Measurements from ENCODE around the gene AOPEP.
"Not testable (repeated sequence)": the region's sequence is repeated elsewhere in the genome, so short reads cannot be mapped to it uniquely, and the experiment has no call there.

Gene AOPEP

DNA sequence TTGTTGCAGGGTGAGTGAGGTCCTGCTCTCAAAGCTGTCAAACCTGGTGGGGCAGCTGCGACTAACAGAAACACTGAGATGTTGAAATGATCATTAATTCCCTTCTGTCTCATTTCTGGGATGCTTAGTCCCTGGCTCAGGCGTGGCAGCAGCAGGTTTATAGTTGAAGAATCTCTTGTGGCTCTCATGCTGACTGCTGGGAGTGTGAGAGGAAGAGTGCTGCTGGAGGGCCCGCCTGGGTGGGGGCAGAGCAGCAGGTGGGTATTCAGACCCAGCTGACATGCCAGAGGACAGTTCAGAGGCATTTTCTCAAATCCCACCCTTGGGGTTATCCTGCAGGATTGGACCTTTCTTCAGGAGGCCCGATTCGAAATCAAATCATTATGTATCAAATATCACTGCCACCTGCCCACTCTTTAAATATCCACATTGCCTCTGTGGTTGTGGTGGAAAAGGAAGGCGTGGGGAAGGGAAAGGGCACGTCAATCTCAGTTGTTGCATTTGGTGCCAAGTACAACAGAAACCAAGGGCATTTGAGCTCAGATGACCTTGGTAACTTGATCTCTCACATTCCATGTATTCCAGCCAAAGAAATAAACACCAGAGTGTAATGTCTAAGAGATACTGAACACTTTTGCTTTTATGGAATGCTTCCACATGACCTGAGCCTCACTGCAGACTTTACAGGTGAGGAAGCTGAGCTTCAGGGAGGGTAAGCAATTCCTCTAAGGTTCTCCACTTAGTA, 224.3 kb downstream of the AOPEP start:
- no peaks in the 10 kb centered on the region for H3K9me3 ChIP-seq (ENCODE audit: control insufficient read depth, insufficient read depth, low read length)
- no peak overlapping the region for H3K27ac ChIP-seq (ENCODE audit: low read depth, low read length)
- H3K9ac ChIP-seq (ENCODE audit: low read depth, low read length): no peak overlapping the region
- H3K27me3 ChIP-seq (ENCODE audit: control insufficient read depth, insufficient read depth, low read length): no peaks in the 10 kb centered on the region
- no peak overlapping the region for H3K4me3 ChIP-seq (ENCODE audit: low read depth, low read length)
- peaks cover 47% of the 10 kb centered on the region for H3K4me1 ChIP-seq (ENCODE audit: control insufficient read depth, insufficient read depth, low read length)
- H3K36me3 ChIP-seq (ENCODE audit: control insufficient read depth, insufficient read depth, low read length): no peaks in the 10 kb centered on the region

DNA sequence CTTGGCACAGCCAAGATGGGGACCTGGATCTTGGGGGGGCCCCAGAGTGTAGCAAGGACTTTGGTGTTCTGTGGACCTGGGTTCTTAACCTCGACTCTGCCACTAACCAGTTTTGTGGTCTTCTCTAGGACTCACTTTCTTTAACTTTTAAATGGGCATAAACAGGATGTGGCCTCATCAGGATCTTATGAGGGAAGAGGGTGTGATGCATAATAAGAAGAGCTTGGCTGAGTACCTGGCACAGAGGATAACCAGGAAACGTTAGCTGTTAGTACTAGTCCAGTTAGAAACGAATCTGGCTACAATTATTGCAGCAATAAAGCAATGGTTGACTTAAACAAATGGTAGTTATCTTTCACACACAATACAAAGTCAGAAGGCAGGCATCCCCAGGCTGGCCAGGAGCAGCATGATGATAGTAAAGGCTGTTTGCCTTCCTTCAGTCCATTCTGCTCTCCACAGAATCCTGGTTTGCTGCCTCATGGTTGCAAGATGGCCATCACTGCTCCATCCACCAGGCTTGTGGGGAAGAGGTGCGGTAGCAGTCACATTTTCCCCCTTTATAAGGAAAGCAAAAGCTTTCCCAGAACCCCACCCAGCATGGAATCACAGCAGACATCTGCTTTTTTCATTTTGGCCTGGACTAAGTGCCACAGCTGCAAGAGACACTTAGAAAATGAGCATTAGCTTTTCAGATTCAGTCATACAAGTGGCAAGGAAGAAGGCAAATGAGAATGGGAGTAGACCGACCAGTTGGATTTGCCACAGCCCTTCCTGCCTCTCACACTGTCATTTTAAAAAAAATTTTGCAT, 225.0 kb downstream of the AOPEP start:
- Histone ChIP-seq H3K4me1 (ENCODE audit: control insufficient read depth, insufficient read depth, low read length) (peaks cover 47% of the 10 kb centered on the region), H3K36me3 (ENCODE audit: control insufficient read depth, insufficient read depth, low read length) (no peaks in the 10 kb centered on the region), H3K4me3 (ENCODE audit: low read depth, low read length) (no peak overlapping the region), H3K27me3 (ENCODE audit: control insufficient read depth, insufficient read depth, low read length) (no peaks in the 10 kb centered on the region), H3K27ac (ENCODE audit: low read depth, low read length) (no peak overlapping the region), H3K9ac (ENCODE audit: low read depth, low read length) (no peak overlapping the region), H3K9me3 (ENCODE audit: control insufficient read depth, insufficient read depth, low read length) (no peaks in the 10 kb centered on the region)

DNA sequence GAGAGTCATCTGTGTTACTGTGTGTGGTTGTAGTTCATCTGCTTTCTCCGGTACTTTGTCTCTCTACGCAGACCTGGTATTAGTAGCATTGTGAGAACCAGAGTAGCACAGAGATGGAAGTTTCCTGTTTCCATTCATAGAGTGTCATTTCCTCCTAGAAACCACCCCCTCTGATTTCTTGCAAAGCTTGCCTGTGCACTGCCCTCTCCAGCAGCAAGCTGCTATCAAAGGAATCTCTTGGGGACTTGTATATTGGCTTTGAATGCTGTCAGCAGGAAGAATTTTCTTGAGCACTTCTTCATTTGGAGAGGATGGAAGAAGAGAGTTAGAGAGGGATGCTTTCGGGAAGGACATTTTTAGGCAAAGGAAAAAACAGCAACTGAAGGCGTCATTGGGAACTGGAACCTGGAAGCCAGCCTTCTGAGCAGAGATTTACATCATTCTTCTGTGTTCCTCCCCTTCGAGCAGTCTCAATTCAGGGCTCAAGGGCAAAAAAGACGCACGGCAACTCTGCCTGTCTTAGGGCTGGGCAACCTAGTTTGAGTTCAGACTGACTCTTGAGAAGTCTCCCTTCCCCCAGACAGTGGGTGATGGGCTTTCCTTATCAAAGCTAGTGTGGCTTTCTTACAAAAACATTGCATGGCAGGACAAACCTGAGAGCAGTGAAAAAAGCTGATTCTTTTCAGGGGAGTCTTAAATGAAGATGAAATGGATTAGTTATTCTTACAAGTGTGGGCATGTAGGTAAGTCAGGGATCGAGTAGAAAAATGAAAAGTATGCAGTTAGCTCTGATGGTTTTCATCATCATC, 226.3 kb downstream of the AOPEP start:
- Histone ChIP-seq H3K36me3 (ENCODE audit: control insufficient read depth, insufficient read depth, low read length) (no peaks in the 10 kb centered on the region), H3K9me3 (ENCODE audit: control insufficient read depth, insufficient read depth, low read length) (no peaks in the 10 kb centered on the region), H3K27me3 (ENCODE audit: control insufficient read depth, insufficient read depth, low read length) (no peaks in the 10 kb centered on the region), H3K9ac (ENCODE audit: low read depth, low read length) (no peak overlapping the region), H3K4me3 (ENCODE audit: low read depth, low read length) (no peak overlapping the region), H3K27ac (ENCODE audit: low read depth, low read length) (no peak overlapping the region), H3K4me1 (ENCODE audit: control insufficient read depth, insufficient read depth, low read length) (peaks cover 42% of the 10 kb centered on the region)

DNA sequence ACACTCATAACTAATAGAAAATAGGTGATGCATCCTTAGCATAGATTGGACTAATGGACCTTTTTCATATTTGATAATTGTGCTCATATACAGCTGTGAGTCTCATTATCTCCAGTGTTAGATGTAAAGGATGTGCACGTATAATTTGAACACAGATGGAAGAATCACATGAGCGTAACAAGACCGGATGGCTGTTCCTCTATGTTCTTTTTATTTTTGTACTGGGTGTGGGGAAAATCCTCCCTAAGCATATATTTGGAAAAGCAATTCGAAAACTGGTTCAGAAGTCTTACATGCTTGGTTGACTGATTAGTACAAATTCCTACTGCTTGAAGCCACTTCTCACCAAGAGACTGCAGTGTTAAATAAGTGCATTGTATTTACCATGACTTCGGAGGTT, 230.2 kb downstream of the AOPEP start:
- Histone ChIP-seq H3K4me3 (ENCODE audit: low read depth, low read length) (no peak overlapping the region), H3K4me1 (ENCODE audit: control insufficient read depth, insufficient read depth, low read length) (peaks cover 8% of the 10 kb centered on the region; the same call in 1 of the 2 replicates), H3K9ac (ENCODE audit: low read depth, low read length) (no peak overlapping the region), H3K27me3 (ENCODE audit: control insufficient read depth, insufficient read depth, low read length) (no peaks in the 10 kb centered on the region), H3K36me3 (ENCODE audit: control insufficient read depth, insufficient read depth, low read length) (no peaks in the 10 kb centered on the region), H3K9me3 (ENCODE audit: control insufficient read depth, insufficient read depth, low read length) (no peaks in the 10 kb centered on the region), H3K27ac (ENCODE audit: low read depth, low read length) (no peak overlapping the region)

DNA sequence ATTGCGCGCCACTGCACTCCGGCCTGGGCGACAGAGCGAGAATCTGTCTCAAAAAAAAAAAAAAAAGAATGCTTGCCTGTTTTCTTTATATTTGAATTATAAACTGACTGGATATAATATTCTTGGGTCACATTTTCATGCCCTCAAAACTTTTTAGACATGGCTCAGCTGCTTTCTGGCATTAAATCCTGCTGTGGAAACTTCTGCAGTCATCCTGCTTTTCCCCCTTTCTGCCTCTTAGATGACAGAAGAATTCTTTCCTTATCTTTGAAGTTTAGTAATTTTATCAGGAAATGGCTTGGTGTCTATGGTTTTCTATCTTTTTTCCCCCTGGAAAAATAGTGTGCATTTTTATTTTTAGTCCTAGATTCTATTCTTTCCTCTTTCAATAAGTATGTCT, 234.5 kb downstream of the AOPEP start:
- Histone ChIP-seq H3K9ac (ENCODE audit: low read depth, low read length) (no peak overlapping the region), H3K27me3 (ENCODE audit: control insufficient read depth, insufficient read depth, low read length) (no peaks in the 10 kb centered on the region), H3K27ac (ENCODE audit: low read depth, low read length) (no peak overlapping the region), H3K36me3 (ENCODE audit: control insufficient read depth, insufficient read depth, low read length) (no peaks in the 10 kb centered on the region), H3K4me3 (ENCODE audit: low read depth, low read length) (no peak overlapping the region), H3K4me1 (ENCODE audit: control insufficient read depth, insufficient read depth, low read length) (no peaks in the 10 kb centered on the region), H3K9me3 (ENCODE audit: control insufficient read depth, insufficient read depth, low read length) (no peaks in the 10 kb centered on the region)

DNA sequence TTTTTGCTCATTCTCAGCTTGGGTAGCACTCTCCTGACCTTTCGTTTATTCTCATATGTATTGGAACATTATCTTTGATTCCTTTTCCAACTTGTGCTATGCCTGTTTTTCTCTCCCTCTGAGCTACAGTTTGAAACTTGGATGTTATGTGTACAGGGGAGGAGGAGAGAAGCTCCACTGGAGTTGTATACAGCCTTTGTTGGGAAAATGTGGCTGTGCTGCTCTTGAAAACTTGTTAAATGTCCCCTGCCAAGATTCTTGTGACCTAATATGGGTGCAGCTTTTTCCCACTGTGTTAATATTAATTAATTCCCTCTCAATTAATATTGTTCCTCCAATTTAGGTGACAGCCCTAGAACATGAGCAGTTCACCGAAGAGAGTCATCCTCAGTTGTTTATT, 235.4 kb downstream of the AOPEP start:
- Histone ChIP-seq H3K27me3 (ENCODE audit: control insufficient read depth, insufficient read depth, low read length) (no peaks in the 10 kb centered on the region), H3K9ac (ENCODE audit: low read depth, low read length) (no peak overlapping the region), H3K4me1 (ENCODE audit: control insufficient read depth, insufficient read depth, low read length) (no peaks in the 10 kb centered on the region), H3K4me3 (ENCODE audit: low read depth, low read length) (no peak overlapping the region), H3K9me3 (ENCODE audit: control insufficient read depth, insufficient read depth, low read length) (no peaks in the 10 kb centered on the region), H3K27ac (ENCODE audit: low read depth, low read length) (no peak overlapping the region), H3K36me3 (ENCODE audit: control insufficient read depth, insufficient read depth, low read length) (no peaks in the 10 kb centered on the region)

DNA sequence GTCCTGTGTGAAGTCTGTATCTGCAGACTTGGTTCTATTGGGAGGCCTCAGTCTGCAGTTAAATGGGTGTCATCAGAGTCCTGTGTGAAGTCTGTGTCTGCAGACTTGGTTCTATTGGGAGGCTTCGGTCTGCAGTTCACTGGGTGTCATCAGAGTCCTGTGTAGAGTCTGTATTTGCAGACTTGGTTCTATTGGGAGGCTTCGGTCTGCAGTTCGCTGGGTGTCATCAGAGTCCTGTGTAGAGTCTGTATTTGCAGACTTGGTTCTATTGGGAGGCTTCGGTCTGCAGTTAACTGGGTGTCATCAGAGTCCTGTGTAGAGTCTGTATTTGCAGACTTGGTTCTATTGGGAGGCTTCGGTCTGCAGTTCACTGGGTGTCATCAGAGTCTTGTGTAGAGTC, 239.1 kb downstream of the AOPEP start:
- H3K27me3 ChIP-seq (ENCODE audit: control insufficient read depth, insufficient read depth, low read length); H3K27ac ChIP-seq (ENCODE audit: low read depth, low read length); H3K9ac ChIP-seq (ENCODE audit: low read depth, low read length); H3K9me3 ChIP-seq (ENCODE audit: control insufficient read depth, insufficient read depth, low read length); H3K4me1 ChIP-seq (ENCODE audit: control insufficient read depth, insufficient read depth, low read length); H3K4me3 ChIP-seq (ENCODE audit: low read depth, low read length); H3K36me3 ChIP-seq (ENCODE audit: control insufficient read depth, insufficient read depth, low read length): not testable (repeated sequence)

DNA sequence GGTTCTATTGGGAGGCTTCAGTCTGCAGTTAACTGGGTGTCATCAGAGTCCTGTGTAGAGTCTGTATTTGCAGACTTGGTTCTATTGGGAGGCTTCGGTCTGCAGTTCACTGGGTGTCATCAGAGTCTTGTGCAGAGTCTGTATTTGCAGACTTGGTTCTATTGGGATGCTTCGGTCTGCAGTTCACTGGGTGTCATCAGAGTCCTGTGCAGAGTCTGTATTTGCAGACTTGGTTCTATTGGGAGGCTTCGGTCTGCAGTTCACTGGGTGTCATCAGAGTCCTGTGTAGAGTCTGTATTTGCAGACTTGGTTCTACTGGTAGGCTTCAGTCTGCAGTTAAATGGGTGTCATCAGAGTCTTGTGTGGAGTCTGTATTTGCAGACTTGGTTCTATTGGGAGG, 239.5 kb downstream of the AOPEP start:
- H3K9me3 ChIP-seq (ENCODE audit: control insufficient read depth, insufficient read depth, low read length); H3K9ac ChIP-seq (ENCODE audit: low read depth, low read length); H3K36me3 ChIP-seq (ENCODE audit: control insufficient read depth, insufficient read depth, low read length); H3K27ac ChIP-seq (ENCODE audit: low read depth, low read length); H3K4me3 ChIP-seq (ENCODE audit: low read depth, low read length); H3K4me1 ChIP-seq (ENCODE audit: control insufficient read depth, insufficient read depth, low read length); H3K27me3 ChIP-seq (ENCODE audit: control insufficient read depth, insufficient read depth, low read length): not testable (repeated sequence)

DNA sequence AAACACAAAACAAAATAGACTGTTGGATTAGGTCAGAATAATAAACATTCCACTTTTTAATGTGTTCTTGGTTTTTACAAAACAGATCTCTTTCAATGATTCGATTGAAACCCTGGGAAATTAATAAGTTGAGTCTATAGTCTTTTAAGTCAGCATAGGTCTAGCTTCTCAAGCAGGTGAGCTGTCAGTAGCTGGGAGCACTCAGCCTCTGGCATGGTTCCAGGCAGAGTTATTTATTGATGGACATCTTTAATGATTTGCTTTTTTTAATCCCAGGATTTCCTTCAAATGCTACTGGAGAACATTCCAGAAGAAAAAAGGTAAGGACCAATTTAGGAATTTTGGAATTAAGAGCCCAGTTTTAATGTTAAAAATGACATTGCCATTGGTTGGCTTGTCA, 241.0 kb downstream of the AOPEP start:
- no peak overlapping the region for H3K4me3 ChIP-seq (ENCODE audit: low read depth, low read length)
- no peaks in the 10 kb centered on the region for H3K36me3 ChIP-seq (ENCODE audit: control insufficient read depth, insufficient read depth, low read length)
- no peaks in the 10 kb centered on the region for H3K9me3 ChIP-seq (ENCODE audit: control insufficient read depth, insufficient read depth, low read length)
- H3K27me3 ChIP-seq (ENCODE audit: control insufficient read depth, insufficient read depth, low read length): no peaks in the 10 kb centered on the region
- H3K27ac ChIP-seq (ENCODE audit: low read depth, low read length): no peak overlapping the region
- no peak overlapping the region for H3K9ac ChIP-seq (ENCODE audit: low read depth, low read length)
- peaks cover 10% of the 10 kb centered on the region; the same call in 1 of the 2 replicates for H3K4me1 ChIP-seq (ENCODE audit: control insufficient read depth, insufficient read depth, low read length)

DNA sequence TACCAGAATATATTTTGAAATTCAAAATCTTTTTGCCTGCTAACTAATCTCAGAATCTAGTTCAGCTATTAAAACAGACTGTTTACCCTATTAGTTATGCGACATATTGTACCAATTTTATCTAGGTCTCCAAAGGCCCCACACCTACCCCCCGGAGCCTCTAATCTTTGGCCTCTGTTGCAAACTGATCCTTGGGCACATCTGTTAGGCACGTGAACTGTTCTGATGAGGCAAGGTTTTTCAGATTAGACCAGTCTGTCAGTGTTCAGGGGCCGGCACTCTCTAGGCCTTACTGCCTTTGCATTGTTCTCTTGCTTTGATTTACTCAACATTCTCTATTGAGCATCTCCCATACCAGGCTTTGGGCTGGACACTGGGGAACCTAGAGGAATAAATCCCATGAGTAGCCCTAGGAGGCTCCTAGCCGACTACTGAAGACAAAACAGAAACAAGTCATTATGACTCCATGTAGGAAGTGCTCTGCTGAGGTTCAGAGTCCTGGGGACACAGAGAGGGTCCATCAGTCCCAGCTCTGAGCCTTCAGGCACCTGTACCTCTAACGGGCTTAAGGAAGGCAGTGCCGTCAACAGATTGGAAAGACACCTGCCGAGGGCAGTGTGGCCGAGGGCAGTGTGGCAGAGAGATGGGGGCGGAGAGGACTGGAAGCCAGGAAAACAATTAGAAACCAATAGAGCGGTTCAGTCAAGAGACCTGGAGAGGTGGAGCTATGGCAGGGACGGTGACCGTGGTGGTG, 245.1 kb downstream of the AOPEP start:
- H3K4me3 ChIP-seq (ENCODE audit: low read depth, low read length): no peak overlapping the region
- no peak overlapping the region for H3K9ac ChIP-seq (ENCODE audit: low read depth, low read length)
- peaks cover 21% of the 10 kb centered on the region for H3K4me1 ChIP-seq (ENCODE audit: control insufficient read depth, insufficient read depth, low read length)
- H3K27ac ChIP-seq (ENCODE audit: low read depth, low read length): no peak overlapping the region
- H3K27me3 ChIP-seq (ENCODE audit: control insufficient read depth, insufficient read depth, low read length): no peaks in the 10 kb centered on the region
- H3K9me3 ChIP-seq (ENCODE audit: control insufficient read depth, insufficient read depth, low read length): no peaks in the 10 kb centered on the region
- no peaks in the 10 kb centered on the region for H3K36me3 ChIP-seq (ENCODE audit: control insufficient read depth, insufficient read depth, low read length)
